ENCODE results near the gene GUCA2A.

The GUCA2A gene

GRCh38 chr1:42133809-42134526 lies 30.6 kb downstream of the GUCA2A start:
- DNase-seq (ENCODE audit: low read depth in 3 of 3), result no peak

GRCh38 chr1:42133390-42133789 lies 31.2 kb downstream of the GUCA2A start:
- no peak for DNase-seq (ENCODE audit: low read depth in 3 of 3)

GRCh38 chr1:42130061-42130660 lies 34.4 kb downstream of the GUCA2A start:
- DNase-seq (ENCODE audit: low read depth in 3 of 3), result no peak

- no peak for DNase-seq (ENCODE audit: low read depth in 3 of 3)
These were observed 35.6 kb downstream of the GUCA2A start for GRCh38 chr1:42128964-42129363.

- no peak for DNase-seq (ENCODE audit: low read depth in 3 of 3)
These were observed 36.0 kb downstream of the GUCA2A start for GRCh38 chr1:42128499-42128898.

- DNase-seq (ENCODE audit: low read depth in 3 of 3), result no peak
These were observed 36.8 kb downstream of the GUCA2A start for GRCh38 chr1:42127767-42128166.

GRCh38 chr1:42125552-42125951 lies 39.0 kb downstream of the GUCA2A start:
- DNase-seq (ENCODE audit: low read depth in 3 of 3), result no peak

GRCh38 chr1:42122408-42122807 lies 42.1 kb downstream of the GUCA2A start:
- DNase-seq (ENCODE audit: low read depth in 3 of 3), result no peak

- no peak for DNase-seq (ENCODE audit: low read depth in 3 of 3)
These were observed 46.4 kb downstream of the GUCA2A start for GRCh38 chr1:42118125-42118524.

GRCh38 chr1:42117214-42117613 lies 47.3 kb downstream of the GUCA2A start:
- DNase-seq (ENCODE audit: low read depth in 3 of 3), result no peak

- no peak for DNase-seq (ENCODE audit: low read depth in 3 of 3)
These were observed 50.3 kb downstream of the GUCA2A start for GRCh38 chr1:42114229-42114628.
